Measurements from ENCODE around the gene CORO7. TPM values are rescaled to one million over a fixed set of nuclear protein-coding genes. Genes with fewer than 3 reads are reported as not detected.

CORO7 gene
- total and polyA plus RNA-seq, 9 of the 15 experiments (the other 6 are each of a cell fraction or from before 2014, with no cell fraction given), result 0.45 to 77.2 (median 18.7) TPM

- TF ChIP-seq TCF7 (IDR thresholded peaks at IDR 0.05; ENCODE audit: borderline replicate concordance), result 0 out of 2 replicates have a peak, but pooled peaks have one; percentile 7
- no peak for TF ChIP-seq SMARCA4 (IDR thresholded peaks at IDR 0.05)
- TF ChIP-seq BCLAF1 (IDR thresholded peaks at IDR 0.05; ENCODE audit: borderline replicate concordance in 1 of 2, control insufficient read depth in 1 of 2, low read depth in 2 of 2, low read length in 1 of 2), result no peak
- TF ChIP-seq HDAC2 (IDR thresholded peaks at IDR 0.05), result 0 out of 2 replicates have a peak, but pooled peaks have one; percentile 24
- TF ChIP-seq ZNF511 (CRISPR knock-in tag; IDR thresholded peaks at IDR 0.05), result no peak
- TF ChIP-seq SAFB (IDR thresholded peaks at IDR 0.05; ENCODE audit: borderline replicate concordance, low read depth, low read length), result no peak
- TF ChIP-seq PURB (CRISPR knock-in tag; IDR thresholded peaks at IDR 0.05; ENCODE audit: low read depth), result no peak
- no peak for TF ChIP-seq E2F6 (IDR thresholded peaks at IDR 0.05; ENCODE audit: borderline replicate concordance in 1 of 2, extremely low read depth in 1 of 2, insufficient read depth in 1 of 2, insufficient read length in 1 of 2, low read depth in 1 of 2, low read length in 1 of 2, poor library complexity in 1 of 2, severe bottlenecking in 1 of 2)
- no peak for TF ChIP-seq KAT7 (CRISPR knock-in tag; IDR thresholded peaks at IDR 0.05; ENCODE audit: borderline replicate concordance)
- no peak for TF ChIP-seq ZNF395 (CRISPR knock-in tag; IDR thresholded peaks at IDR 0.05)
- TF ChIP-seq TEAD1 (CRISPR knock-in tag; IDR thresholded peaks at IDR 0.05), result 0 out of 4 replicates have a peak, but pooled peaks of 1 of the 2 experiments have one; percentile 15
- no peak for TF ChIP-seq SAFB2 (IDR thresholded peaks at IDR 0.05; ENCODE audit: borderline replicate concordance, low read depth, low read length, severe bottlenecking)
- TF ChIP-seq BRCA1 (IDR thresholded peaks at IDR 0.05), result no peak
- TF ChIP-seq BRCA1 (CRISPR knock-in tag; IDR thresholded peaks at IDR 0.05), result 0 out of 2 replicates have a peak, but pooled peaks have one; percentile 74
- TF ChIP-seq PRPF4 (IDR thresholded peaks at IDR 0.05; ENCODE audit: insufficient read depth, low read depth, low read length, poor library complexity, severe bottlenecking), result no peak
- no peak for TF ChIP-seq ZNF57 (CRISPR knock-in tag; IDR thresholded peaks at IDR 0.05)
- TF ChIP-seq HBP1 (CRISPR knock-in tag; IDR thresholded peaks at IDR 0.05), result peak; percentile 37
- peak; percentile 5 for TF ChIP-seq SMAD1 (IDR thresholded peaks at IDR 0.05; ENCODE audit: low read depth, low read length, partially characterized antibody)
- TF ChIP-seq NEUROD1 (IDR thresholded peaks at IDR 0.05; ENCODE audit: borderline replicate concordance, low read depth, low read length, partially characterized antibody), result no peak
These were observed 9.8 kb upstream of the CORO7 start (continued) for GRCh38 chr16:4426021-4426684.

Data from K562 (cell line).